Fibroblast of lung (primary cell): ENCODE results near the gene EDARADD.

Source experiments
- CTCF ChIP-seq, 2 donors: IDR thresholded peaks in 1 of 2; conservative IDR thresholded peaks in 1 of 2; 1 replicate in 1 of 2; 2 replicates in 1 of 2; pipeline ENCODE4 v1.5.1; 2011 to 2012; ENCODE audit warnings: low read length in 2 of 2, control low read depth in 1 of 2, inconsistent platforms in 1 of 2, low read depth in 1 of 2, mild to moderate bottlenecking in 1 of 2
- EZH2 ChIP-seq: IDR thresholded peaks from 2 replicates; pipeline ENCODE4 v1.5.1; 2012; ENCODE audit warnings: low read length, control low read depth, mild to moderate bottlenecking; ENCODE audit errors: missing control alignments

GRCh38 chr1:236494082-236494481, 100.0 kb downstream of the EDARADD start:
- TF ChIP-seq CTCF (conservative IDR thresholded peaks at IDR 0.05 in 1 of 2, IDR thresholded peaks at IDR 0.05 in 1 of 2; ENCODE audit: low read depth in 1 of 2, low read length in 2 of 2) (no peak), EZH2 (no peak)
